SK-N-SH treated with all-trans-retinoic acid at 6 μM for 48 hours (cell line): ENCODE measurements around the gene EBLN2.

ENCODE experiments used
- ARNTL ChIP-seq: fragments of 450-650 bp; formaldehyde crosslinking; IDR thresholded peaks from 2 replicates; pipeline ENCODE4 v1.5.0; 2020; ENCODE audit warnings: low read depth, mild to moderate bottlenecking, moderate library complexity, borderline replicate concordance
- CSDC2 ChIP-seq: fragments of 250-450 bp; sonication (Bioruptor Pico); IDR thresholded peaks from 2 replicates; pipeline ENCODE4 v1.5.0; 2020; ENCODE audit warnings: mild to moderate bottlenecking, moderate library complexity
- ESRRG ChIP-seq: fragments of 250-450 bp; sonication (Bioruptor Pico); IDR thresholded peaks from 2 replicates; pipeline ENCODE4 v1.6.1; 2021; ENCODE audit warnings: mild to moderate bottlenecking
- PPARA ChIP-seq: fragments of 250-450 bp; sonication (Bioruptor Pico); IDR thresholded peaks from 2 replicates; pipeline ENCODE4 v1.5.0; 2020; ENCODE audit warnings: mild to moderate bottlenecking, borderline replicate concordance
- TCF4 ChIP-seq: fragments of 250-450 bp; sonication (Bioruptor Pico); IDR thresholded peaks from 2 replicates; pipeline ENCODE4 v1.8.0; 2021; ENCODE audit warnings: mild to moderate bottlenecking, moderate library complexity, borderline replicate concordance
- ZC3H10 ChIP-seq: fragments of 250-450 bp; sonication (Bioruptor Pico); IDR thresholded peaks from 2 replicates; pipeline ENCODE4 v1.5.1; 2021; ENCODE audit warnings: mild to moderate bottlenecking, moderate library complexity
- ZFP3 ChIP-seq: fragments of 250-450 bp; sonication (Bioruptor Pico); IDR thresholded peaks from 2 replicates; pipeline ENCODE4 v1.5.0; 2020; ENCODE audit warnings: mild to moderate bottlenecking, moderate library complexity
- ZFP30 ChIP-seq: fragments of 450-650 bp; formaldehyde crosslinking; IDR thresholded peaks from 2 replicates; pipeline ENCODE4 v1.5.0; 2022; ENCODE audit warnings: mild to moderate bottlenecking, moderate library complexity
- ZNF70 ChIP-seq: fragments of 450-650 bp; formaldehyde crosslinking; IDR thresholded peaks from 2 replicates; pipeline ENCODE4 v1.5.0; 2020; ENCODE audit warnings: mild to moderate bottlenecking, moderate library complexity
- TF ChIP-seq, protein P1 (sequence below): fragments of 250-450 bp; sonication (Bioruptor Pico); IDR thresholded peaks from 2 replicates; pipeline ENCODE4 v1.8.0; 2021; ENCODE audit warnings: low read depth, mild to moderate bottlenecking, moderate library complexity, borderline replicate concordance
- TF ChIP-seq, protein P2 (sequence below): fragments of 250-450 bp; sonication (Bioruptor Pico); IDR thresholded peaks from 2 replicates; pipeline ENCODE4 v1.5.1; 2020; ENCODE audit warnings: low read depth, mild to moderate bottlenecking, moderate library complexity
- TF ChIP-seq, protein P3 (sequence below): fragments of 250-450 bp; sonication (Bioruptor Pico); IDR thresholded peaks from 2 replicates; pipeline ENCODE4 v1.8.0; 2020; ENCODE audit warnings: mild to moderate bottlenecking, moderate library complexity, borderline replicate concordance

DNA sequence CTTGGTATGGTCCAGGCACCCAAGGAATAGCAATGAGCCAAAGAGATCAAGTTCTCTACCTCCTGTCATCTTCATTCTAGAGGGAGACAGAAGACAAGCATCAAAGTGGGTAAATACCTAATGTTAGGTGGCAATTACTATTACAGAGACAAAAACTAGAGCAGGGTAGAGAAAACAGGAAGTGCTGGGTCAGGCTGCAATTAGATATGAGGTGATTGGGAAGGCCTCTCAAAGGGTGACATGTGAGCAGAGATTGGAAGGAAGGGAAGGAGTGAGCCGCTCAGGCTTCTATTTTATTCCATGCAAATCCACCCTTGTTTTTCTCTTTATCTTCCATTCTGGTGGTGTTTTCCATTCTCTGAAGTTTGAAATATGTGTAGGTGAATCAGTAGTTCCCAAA, 37.4 kb downstream of the EBLN2 start:
- TF ChIP-seq, protein P1, sequence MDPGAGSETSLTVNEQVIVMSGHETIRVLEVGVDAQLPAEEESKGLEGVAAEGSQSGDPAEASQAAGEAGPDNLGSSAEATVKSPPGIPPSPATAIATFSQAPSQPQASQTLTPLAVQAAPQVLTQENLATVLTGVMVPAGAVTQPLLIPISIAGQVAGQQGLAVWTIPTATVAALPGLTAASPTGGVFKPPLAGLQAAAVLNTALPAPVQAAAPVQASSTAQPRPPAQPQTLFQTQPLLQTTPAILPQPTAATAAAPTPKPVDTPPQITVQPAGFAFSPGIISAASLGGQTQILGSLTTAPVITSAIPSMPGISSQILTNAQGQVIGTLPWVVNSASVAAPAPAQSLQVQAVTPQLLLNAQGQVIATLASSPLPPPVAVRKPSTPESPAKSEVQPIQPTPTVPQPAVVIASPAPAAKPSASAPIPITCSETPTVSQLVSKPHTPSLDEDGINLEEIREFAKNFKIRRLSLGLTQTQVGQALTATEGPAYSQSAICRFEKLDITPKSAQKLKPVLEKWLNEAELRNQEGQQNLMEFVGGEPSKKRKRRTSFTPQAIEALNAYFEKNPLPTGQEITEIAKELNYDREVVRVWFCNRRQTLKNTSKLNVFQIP, result no peak
- TF ChIP-seq CSDC2 (CRISPR knock-in tag) (no peak), PPARA (no peak), ZNF70 (CRISPR knock-in tag) (no peak), ARNTL (CRISPR knock-in tag) (no peak), ZFP30 (no peak), ESRRG (CRISPR knock-in tag) (no peak), TCF4 (CRISPR knock-in tag) (no peak), ZC3H10 (CRISPR knock-in tag) (no peak), ZFP3 (CRISPR knock-in tag) (no peak)
- TF ChIP-seq, protein P2, sequence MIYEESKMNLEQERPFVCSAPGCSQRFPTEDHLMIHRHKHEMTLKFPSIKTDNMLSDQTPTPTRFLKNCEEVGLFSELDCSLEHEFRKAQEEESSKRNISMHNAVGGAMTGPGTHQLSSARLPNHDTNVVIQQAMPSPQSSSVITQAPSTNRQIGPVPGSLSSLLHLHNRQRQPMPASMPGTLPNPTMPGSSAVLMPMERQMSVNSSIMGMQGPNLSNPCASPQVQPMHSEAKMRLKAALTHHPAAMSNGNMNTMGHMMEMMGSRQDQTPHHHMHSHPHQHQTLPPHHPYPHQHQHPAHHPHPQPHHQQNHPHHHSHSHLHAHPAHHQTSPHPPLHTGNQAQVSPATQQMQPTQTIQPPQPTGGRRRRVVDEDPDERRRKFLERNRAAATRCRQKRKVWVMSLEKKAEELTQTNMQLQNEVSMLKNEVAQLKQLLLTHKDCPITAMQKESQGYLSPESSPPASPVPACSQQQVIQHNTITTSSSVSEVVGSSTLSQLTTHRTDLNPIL, result no peak
- TF ChIP-seq, protein P3, sequence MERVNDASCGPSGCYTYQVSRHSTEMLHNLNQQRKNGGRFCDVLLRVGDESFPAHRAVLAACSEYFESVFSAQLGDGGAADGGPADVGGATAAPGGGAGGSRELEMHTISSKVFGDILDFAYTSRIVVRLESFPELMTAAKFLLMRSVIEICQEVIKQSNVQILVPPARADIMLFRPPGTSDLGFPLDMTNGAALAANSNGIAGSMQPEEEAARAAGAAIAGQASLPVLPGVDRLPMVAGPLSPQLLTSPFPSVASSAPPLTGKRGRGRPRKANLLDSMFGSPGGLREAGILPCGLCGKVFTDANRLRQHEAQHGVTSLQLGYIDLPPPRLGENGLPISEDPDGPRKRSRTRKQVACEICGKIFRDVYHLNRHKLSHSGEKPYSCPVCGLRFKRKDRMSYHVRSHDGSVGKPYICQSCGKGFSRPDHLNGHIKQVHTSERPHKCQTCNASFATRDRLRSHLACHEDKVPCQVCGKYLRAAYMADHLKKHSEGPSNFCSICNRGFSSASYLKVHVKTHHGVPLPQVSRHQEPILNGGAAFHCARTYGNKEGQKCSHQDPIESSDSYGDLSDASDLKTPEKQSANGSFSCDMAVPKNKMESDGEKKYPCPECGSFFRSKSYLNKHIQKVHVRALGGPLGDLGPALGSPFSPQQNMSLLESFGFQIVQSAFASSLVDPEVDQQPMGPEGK (CRISPR knock-in tag), result no peak
